ENCODE results near the gene FREM2. TPM values are rescaled to one million over a fixed set of nuclear protein-coding genes. Genes with fewer than 3 reads are reported as not detected.

The FREM2 gene
- total RNA-seq, 1 donor from 2014 or later, result 0.54 TPM

DNA sequence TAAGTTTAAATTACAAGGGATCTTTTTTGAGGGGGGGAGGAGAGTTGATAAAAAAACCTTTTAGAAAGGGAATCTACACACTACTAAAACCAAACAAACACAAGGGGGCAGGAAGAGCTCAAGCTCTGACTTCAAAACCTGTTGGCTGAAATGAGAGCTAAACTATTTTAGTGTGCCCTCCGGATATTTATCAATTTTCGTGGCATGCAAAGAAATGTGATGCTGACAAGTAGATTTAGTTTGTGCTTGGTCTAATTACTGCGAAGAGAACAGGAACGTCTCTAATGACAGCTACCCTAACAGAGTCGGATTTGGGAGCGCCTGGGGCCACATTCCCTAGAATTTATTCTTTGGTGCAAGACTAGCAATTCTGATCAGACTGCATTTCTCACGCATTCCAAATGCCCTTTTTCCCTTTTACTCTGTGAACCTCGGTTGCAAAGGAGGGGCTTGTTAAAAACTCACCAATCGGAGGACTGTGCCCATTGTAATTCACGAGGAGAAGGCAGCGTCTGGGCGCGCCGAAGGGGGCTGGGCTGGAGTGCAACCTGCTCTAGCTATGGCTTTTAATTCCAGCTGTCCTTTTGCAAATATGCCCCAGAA is 802 bp upstream of the FREM2 start:
- Mint-ChIP-seq H3K27ac (ENCODE audit: unreplicated experiment) (no peak overlapping the region), H3K27me3 (ENCODE audit: unreplicated experiment) (peaks cover 3% of the 10 kb centered on the region), H3K4me1 (ENCODE audit: low read depth, unreplicated experiment) (peaks cover 4% of the 10 kb centered on the region), H3K9me3 (ENCODE audit: unreplicated experiment) (peaks cover 2% of the 10 kb centered on the region), H3K4me3 (ENCODE audit: unreplicated experiment) (peak overlapping the region; percentile 87), H3K36me3 (ENCODE audit: unreplicated experiment) (no peaks in the 10 kb centered on the region)
- peak; percentile 30 for TF ChIP-seq CTCF (IDR thresholded peaks at IDR 0.05; ENCODE audit: partially characterized antibody, unreplicated experiment)
- no peak for DNase-seq

GRCh38 chr13:38687246-38688229 is 661 bp downstream of the FREM2 start:
- Mint-ChIP-seq H3K27ac (ENCODE audit: unreplicated experiment) (no peak overlapping the region), H3K27me3 (ENCODE audit: unreplicated experiment) (peaks cover 3% of the 10 kb centered on the region), H3K36me3 (ENCODE audit: unreplicated experiment) (no peaks in the 10 kb centered on the region), H3K9me3 (ENCODE audit: unreplicated experiment) (peaks cover 2% of the 10 kb centered on the region), H3K4me3 (ENCODE audit: unreplicated experiment) (peak overlapping the region; percentile 87), H3K4me1 (ENCODE audit: low read depth, unreplicated experiment) (peaks cover 4% of the 10 kb centered on the region)
- no peak for TF ChIP-seq CTCF (IDR thresholded peaks at IDR 0.05; ENCODE audit: partially characterized antibody, unreplicated experiment)
- DNase-seq, result peak; percentile 67

DNA sequence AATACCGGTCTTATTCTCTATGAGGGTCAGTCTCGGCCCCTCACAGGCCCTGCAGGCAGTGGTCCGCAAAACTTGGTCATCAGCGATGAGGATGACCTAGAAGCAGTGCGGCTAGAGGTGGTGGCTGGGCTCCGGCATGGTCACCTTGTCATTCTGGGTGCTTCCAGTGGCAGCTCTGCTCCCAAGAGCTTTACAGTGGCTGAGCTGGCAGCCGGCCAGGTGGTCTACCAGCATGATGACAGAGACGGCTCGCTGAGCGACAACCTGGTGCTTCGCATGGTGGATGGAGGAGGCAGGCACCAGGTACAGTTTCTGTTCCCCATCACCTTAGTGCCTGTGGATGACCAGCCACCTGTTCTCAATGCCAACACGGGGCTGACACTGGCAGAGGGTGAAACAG is 1.8 kb downstream of the FREM2 start:
- H3K27me3 Mint-ChIP-seq (ENCODE audit: unreplicated experiment), result peaks cover 3% of the 10 kb centered on the region
- H3K36me3 Mint-ChIP-seq (ENCODE audit: unreplicated experiment), result no peaks in the 10 kb centered on the region
- TF ChIP-seq CTCF (IDR thresholded peaks at IDR 0.05; ENCODE audit: partially characterized antibody, unreplicated experiment), result no peak
- no peak overlapping the region for H3K4me3 Mint-ChIP-seq (ENCODE audit: unreplicated experiment)
- DNase-seq, result no peak
- peaks cover 4% of the 10 kb centered on the region for H3K4me1 Mint-ChIP-seq (ENCODE audit: low read depth, unreplicated experiment)
- H3K9me3 Mint-ChIP-seq (ENCODE audit: unreplicated experiment), result peaks cover 2% of the 10 kb centered on the region
- H3K27ac Mint-ChIP-seq (ENCODE audit: unreplicated experiment), result no peak overlapping the region

GRCh38 chr13:38690231-38690630 is 3.4 kb downstream of the FREM2 start:
- Mint-ChIP-seq H3K4me3 (ENCODE audit: unreplicated experiment) (no peak overlapping the region), H3K4me1 (ENCODE audit: low read depth, unreplicated experiment) (peaks cover 4% of the 10 kb centered on the region), H3K27me3 (ENCODE audit: unreplicated experiment) (peaks cover 3% of the 10 kb centered on the region), H3K36me3 (ENCODE audit: unreplicated experiment) (no peaks in the 10 kb centered on the region), H3K27ac (ENCODE audit: unreplicated experiment) (no peak overlapping the region), H3K9me3 (ENCODE audit: unreplicated experiment) (peaks cover 2% of the 10 kb centered on the region)
- DNase-seq, result no peak
- no peak for TF ChIP-seq CTCF (IDR thresholded peaks at IDR 0.05; ENCODE audit: partially characterized antibody, unreplicated experiment)

- no peak overlapping the region for H3K4me3 Mint-ChIP-seq (ENCODE audit: unreplicated experiment)
- no peak for TF ChIP-seq CTCF (IDR thresholded peaks at IDR 0.05; ENCODE audit: partially characterized antibody, unreplicated experiment)
- no peak for DNase-seq
- H3K4me1 Mint-ChIP-seq (ENCODE audit: low read depth, unreplicated experiment), result no peaks in the 10 kb centered on the region
- H3K27me3 Mint-ChIP-seq (ENCODE audit: unreplicated experiment), result peaks cover 3% of the 10 kb centered on the region
- no peaks in the 10 kb centered on the region for H3K36me3 Mint-ChIP-seq (ENCODE audit: unreplicated experiment)
- no peaks in the 10 kb centered on the region for H3K9me3 Mint-ChIP-seq (ENCODE audit: unreplicated experiment)
- no peak overlapping the region for H3K27ac Mint-ChIP-seq (ENCODE audit: unreplicated experiment)
Observed at GRCh38 chr13:38693168-38693567, 6.3 kb downstream of the FREM2 start.
